Pancreas (tissue), 10 donors: Measurements from ENCODE around the gene ELP5. TPM values are rescaled to one million over a fixed set of nuclear protein-coding genes. Genes with fewer than 3 reads are reported as not detected.

Experiments
- ATAC-seq, 4 donors: fragments of 200-7000 bp; cut with Tn5 transposase; one replicate each; pipeline versions ENCODE4 v1.8.0 to v1.9.1; 2020; ENCODE audit warnings: mild to moderate bottlenecking in 4 of 4, moderate library complexity in 4 of 4
- DNase-seq, 6 donors: peaks; one replicate each; pipeline ENCODE4 v3.0.0-alpha.2; 2020
- FAIRE-seq: peaks from 2 replicates; lab custom pipeline; 2012; peaks lifted over from hg19 to GRCh38; lab: Jason Lieb, UNC
- H3K27ac ChIP-seq, 4 donors: fragments of 200-600 bp; sonication (generic); 1 replicate in 3 of 4; 2 replicates in 1 of 4; pipeline versions ENCODE4 v1.5.0 to v1.8.0; 2020
- H3K27me3 ChIP-seq, 4 donors: fragments of 200-600 bp; one replicate each; pipeline ENCODE4 v1.8.0; 2021
- H3K36me3 ChIP-seq, 3 donors: fragments of 200-600 bp; sonication (generic) in 1 of 3; one replicate each; pipeline versions ENCODE4 v1.5.0 to v1.8.0; 2020 to 2021
- H3K4me1 ChIP-seq, 3 donors: fragments of 200-600 bp; one replicate each; pipeline ENCODE4 v1.8.0; 2021
- H3K4me3 ChIP-seq, 4 donors: fragments of 200-600 bp; sonication (generic) in 2 of 4; one replicate each; pipeline versions ENCODE4 v1.5.0 to v1.8.0; 2020 to 2021
- H3K9me3 ChIP-seq, 4 donors: fragments of 200-600 bp; one replicate each; pipeline ENCODE4 v1.8.0; 2021
- WGBS, 2 donors: extraction: QIAGEN DNeasy Blood & Tissue Kit; methylation state at CpG; one replicate each; pipeline ENCODE4 v1.1.7; 2013; 5-methylcytosine and 5-hydroxymethylcytosine counted together
- intact Hi-C, 3 donors: fragments of 100-400 bp; cut with DNase I; formaldehyde crosslinking; loops; one replicate each; pipeline versions ENCODE4 v1.11.1 to v1.14.2; 2022
- polyA plus RNA-seq, 2 donors: library from polyadenylated mRNA; stranded (reverse); fragments of 200-250 nt; gene quantifications; one replicate each; pipeline ENCODE4 v1.2.3, GENCODE V29; 2013
- total RNA-seq, 6 donors: library from RNA; stranded (reverse); fragmentation: NEBNext Ultra II Directional in 4 of 6; extraction: Animal tissue kit (Norgen Biotek cat#: 25700) in 4 of 6; gene quantifications; one replicate each; pipeline versions ENCODE4 v1.2.1 to v1.2.4, GENCODE V29; 2021 to 2023
- TF ChIP-seq, protein P1 (sequence below), 4 donors: fragments of 200-600 bp; sonication (generic) in 3 of 4; IDR thresholded peaks; one replicate each; pipeline versions ENCODE4 v1.5.0 to v1.8.0; 2021; ENCODE audit warnings: antibody characterized with exemption in 4 of 4
- donor health status: healthy with polysubstance abuse.
- donor health status: DM: no; HTN: no; CAD: no; lungs with moderate emphysema.
- donor health status: DM: no; HTN: no; CAD: no.
- donor health status: control.
- donor health status: control.
- donor health status: Bipolar disorder and iron deficiency.
- donor health status: DM: yes; HTN: yes; CAD: no.
- donor health status: DM: no; HTN: no; CAD: no.
- donor health status: DM: no; HTN: no; CAD: no.
- donor health status: DM: yes; HTN: yes; CAD: no.

Gene ELP5
- total and polyA plus RNA-seq, 8 donors = 11.7 to 41.1 (median 19.5) TPM

GRCh38 chr17:7256766-7257456 lies 4.9 kb downstream of the ELP5 start:
- TF ChIP-seq, protein P1, sequence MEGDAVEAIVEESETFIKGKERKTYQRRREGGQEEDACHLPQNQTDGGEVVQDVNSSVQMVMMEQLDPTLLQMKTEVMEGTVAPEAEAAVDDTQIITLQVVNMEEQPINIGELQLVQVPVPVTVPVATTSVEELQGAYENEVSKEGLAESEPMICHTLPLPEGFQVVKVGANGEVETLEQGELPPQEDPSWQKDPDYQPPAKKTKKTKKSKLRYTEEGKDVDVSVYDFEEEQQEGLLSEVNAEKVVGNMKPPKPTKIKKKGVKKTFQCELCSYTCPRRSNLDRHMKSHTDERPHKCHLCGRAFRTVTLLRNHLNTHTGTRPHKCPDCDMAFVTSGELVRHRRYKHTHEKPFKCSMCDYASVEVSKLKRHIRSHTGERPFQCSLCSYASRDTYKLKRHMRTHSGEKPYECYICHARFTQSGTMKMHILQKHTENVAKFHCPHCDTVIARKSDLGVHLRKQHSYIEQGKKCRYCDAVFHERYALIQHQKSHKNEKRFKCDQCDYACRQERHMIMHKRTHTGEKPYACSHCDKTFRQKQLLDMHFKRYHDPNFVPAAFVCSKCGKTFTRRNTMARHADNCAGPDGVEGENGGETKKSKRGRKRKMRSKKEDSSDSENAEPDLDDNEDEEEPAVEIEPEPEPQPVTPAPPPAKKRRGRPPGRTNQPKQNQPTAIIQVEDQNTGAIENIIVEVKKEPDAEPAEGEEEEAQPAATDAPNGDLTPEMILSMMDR (IDR thresholded peaks at IDR 0.05) = no peak
- FAIRE-seq = no peak
- no peaks in the 10 kb centered on the region for H3K27me3 ChIP-seq
- peaks cover 4 to 21% (median 6%) of the 10 kb centered on the region in 3 donors for H3K36me3 ChIP-seq
- WGBS, 2 donors = 87% methylated on average over 8 of the region's 8 CpGs
- no peak for DNase-seq
- H3K4me3 ChIP-seq = no peak overlapping the region
- H3K9me3 ChIP-seq = no peaks in the 10 kb centered on the region
- ATAC-seq = no peak
- peaks cover 5 to 16% (median 6%) of the 10 kb centered on the region in 3 donors for H3K4me1 ChIP-seq
- intact Hi-C loops = no loop called here
- H3K27ac ChIP-seq = no peak overlapping the region

DNA sequence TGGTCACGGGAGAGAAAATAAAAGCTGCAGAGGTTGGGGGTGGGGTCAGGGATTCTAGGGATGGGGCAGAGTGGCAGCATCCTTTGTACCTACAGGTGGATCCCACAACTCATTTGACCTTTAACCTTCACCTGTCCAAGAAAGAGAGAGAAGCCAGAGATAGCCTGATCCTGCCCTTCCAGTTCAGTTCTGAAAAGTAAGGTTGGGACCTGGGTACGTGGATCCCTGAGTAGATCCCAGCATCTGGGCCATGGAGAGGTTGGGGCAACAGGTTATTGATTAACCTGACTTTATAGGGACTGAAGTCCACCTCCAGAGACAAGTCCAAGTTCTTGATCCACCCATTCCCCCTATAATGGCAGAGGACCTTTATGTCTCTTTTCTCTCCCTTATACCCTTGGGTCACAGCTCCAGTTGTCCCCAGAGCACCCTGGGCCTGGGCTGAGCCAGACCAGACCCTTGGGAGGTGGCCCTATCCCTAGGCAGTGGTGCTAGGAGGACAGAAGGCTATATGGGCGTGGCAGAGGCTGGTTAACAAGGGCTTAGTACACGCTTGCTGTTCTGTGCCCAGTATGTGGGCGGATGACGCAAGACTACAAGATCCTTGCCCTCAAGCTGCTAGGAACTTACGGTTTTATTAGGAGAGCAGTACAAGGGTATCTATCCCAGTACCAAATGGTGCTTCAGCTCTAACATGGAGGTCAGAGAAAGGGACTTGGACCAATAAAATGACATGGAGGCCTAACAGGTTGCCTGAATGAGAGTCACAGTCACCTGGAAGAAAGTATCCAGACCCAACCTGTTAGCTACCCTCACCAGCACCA lies 6.9 kb downstream of the ELP5 start:
- Histone ChIP-seq H3K36me3 (peaks cover 4 to 21% (median 6%) of the 10 kb centered on the region in 3 donors), H3K27me3 (no peaks in the 10 kb centered on the region), H3K4me3 (peak overlapping the region in 1 of 4 donors; percentile 81), H3K4me1 (peaks cover 0 to 9% (median 6%) of the 10 kb centered on the region in 3 donors), H3K9me3 (no peaks in the 10 kb centered on the region), H3K27ac (peak overlapping the region in 2 of 4 donors; percentile 30 to 99)
- DNase-seq = peak in 3 of 6 donors; percentile 60 to 69 (median 67)
- TF ChIP-seq, protein P1 (IDR thresholded peaks at IDR 0.05) = no peak
- no peak for ATAC-seq
- 56 to 59% methylated on average over 7 of the region's 7 CpGs for WGBS, 2 donors
- FAIRE-seq = no peak
- intact Hi-C loops = no loop called here

GRCh38 chr17:7259555-7259889 lies 7.5 kb downstream of the ELP5 start:
- intact Hi-C loops = no loop called here
- DNase-seq (peak in 1 of 6 donors; percentile 32), FAIRE-seq (no peak), ATAC-seq (no peak)
- Histone ChIP-seq H3K4me1 (peaks cover 0 to 9% (median 6%) of the 10 kb centered on the region in 3 donors), H3K27me3 (no peaks in the 10 kb centered on the region), H3K27ac (peak overlapping the region in 1 of 4 donors; percentile 99), H3K4me3 (peak overlapping the region in 2 of 4 donors; percentile 68 to 81), H3K9me3 (no peaks in the 10 kb centered on the region), H3K36me3 (peaks cover 4 to 21% (median 6%) of the 10 kb centered on the region in 3 donors)
- TF ChIP-seq, protein P1 (IDR thresholded peaks at IDR 0.05) = no peak
- 79 to 80% methylated on average over 6 of the region's 6 CpGs for WGBS, 2 donors

GRCh38 chr17:7260151-7260550 lies 8.1 kb downstream of the ELP5 start:
- Histone ChIP-seq H3K27ac (peak overlapping the region; percentile 97 to 99 (median 98)), H3K9me3 (no peaks in the 10 kb centered on the region), H3K4me1 (peaks cover 0 to 9% (median 6%) of the 10 kb centered on the region in 3 donors), H3K27me3 (no peaks in the 10 kb centered on the region), H3K4me3 (peak overlapping the region in 3 of 4 donors; percentile 68 to 83 (median 81)), H3K36me3 (peaks cover 4 to 15% (median 6%) of the 10 kb centered on the region in 3 donors)
- intact Hi-C loops = loop anchor here in 1 of 3 donors (10.0 kb wide), 1 partner anchor 55 kb away; the partner anchor contains the start of gene GPS2
- DNase-seq = peak in 2 of 6 donors; percentile 50 to 60
- TF ChIP-seq, protein P1 (IDR thresholded peaks at IDR 0.05) = no peak
- FAIRE-seq = no peak
- WGBS, 2 donors = 59 to 62% methylated on average over 4 of the region's 4 CpGs
- no peak for ATAC-seq
